SU-DHL-6 (cell line): ENCODE data around the gene MAP2K3.

Experiments
- H2AFZ ChIP-seq: fragments of 200-600 bp; sonication (generic); 2 replicates; pipeline ENCODE4 v1.6.1; 2014; ENCODE audit warnings: low read depth, mild to moderate bottlenecking, moderate library complexity, mixed read lengths, antibody characterized with exemption, low read length; ENCODE audit not compliant: severe bottlenecking
- H3F3A ChIP-seq: fragments of 200-600 bp; shearing (Covaris generic); 2 replicates; pipeline ENCODE4 v1.6.0; 2016; ENCODE audit warnings: antibody characterized with exemption, mild to moderate bottlenecking; ENCODE audit not compliant: insufficient read depth
- H3K27ac ChIP-seq: fragments of 200-600 bp; sonication (generic); 2 replicates; pipeline ENCODE4 v1.5.1; 2016; ENCODE audit warnings: low read depth, mild to moderate bottlenecking, low read length, moderate library complexity, mixed read lengths
- H3K27me3 ChIP-seq: fragments of 200-600 bp; sonication (generic), shearing (Covaris generic); 2 replicates; pipeline ENCODE4 v1.6.0; 2014; ENCODE audit warnings: mild to moderate bottlenecking, low read length
- H3K36me3 ChIP-seq: fragments of 200-600 bp; sonication (generic); 2 replicates; pipeline ENCODE4 v1.6.1; 2014; ENCODE audit warnings: mild to moderate bottlenecking, low read length, mixed read lengths
- H3K4me2 ChIP-seq: fragments of 300-600, 200-600 bp; shearing (Covaris generic), sonication (generic); 2 replicates; pipeline ENCODE4 v1.6.0; 2014; ENCODE audit warnings: low read length, low read depth, mild to moderate bottlenecking; ENCODE audit not compliant: poor library complexity, severe bottlenecking
- H3K4me3 ChIP-seq: fragments of 200-600 bp; sonication (generic); 2 replicates; pipeline ENCODE4 v1.5.1; 2014; ENCODE audit warnings: antibody characterized with exemption, low read length, mild to moderate bottlenecking, mixed read lengths; ENCODE audit not compliant: insufficient read depth, poor library complexity, severe bottlenecking
- H3K79me2 ChIP-seq: fragments of 200-600 bp; sonication (generic); 2 replicates; pipeline ENCODE4 v1.6.1; 2014; ENCODE audit warnings: mild to moderate bottlenecking, low read length, moderate library complexity; ENCODE audit not compliant: insufficient read depth
- H3K9ac ChIP-seq: fragments of 200-600 bp; sonication (generic); 2 replicates; pipeline ENCODE4 v1.7.0; 2014; ENCODE audit warnings: mild to moderate bottlenecking, low read length
- H3K9me2 ChIP-seq: fragments of 200-600 bp; sonication (generic); replicated peaks from 2 replicates; pipeline ENCODE4 v1.6.1; 2014; ENCODE audit warnings: low read length; ENCODE audit not compliant: insufficient read depth
- H3K9me3 ChIP-seq: fragments of 200-600 bp; sonication (generic); 2 replicates; pipeline ENCODE4 v1.6.1; 2014; ENCODE audit warnings: low read length, mixed read lengths; ENCODE audit not compliant: insufficient read depth
- H4K20me1 ChIP-seq: fragments of 200-600 bp; sonication (generic); 2 replicates; pipeline ENCODE4 v1.6.1; 2014; ENCODE audit warnings: low read depth, mild to moderate bottlenecking, antibody characterized with exemption, low read length, moderate library complexity, mixed read lengths
- CTCF ChIP-seq: fragments of 200-600 bp; sonication (generic); IDR thresholded peaks from one replicate; pipeline ENCODE4 v1.5.1; 2017; ENCODE audit warnings: antibody characterized with exemption, mild to moderate bottlenecking, low read length, moderate library complexity; ENCODE audit not compliant: insufficient read depth, poor library complexity, severe bottlenecking
- EZH2phosphoT487 ChIP-seq: fragments of 200-600 bp; sonication (generic), shearing (Covaris generic); conservative IDR thresholded peaks from 2 replicates; pipeline ENCODE4 v1.6.1; 2018; ENCODE audit warnings: mild to moderate bottlenecking, antibody characterized with exemption, low read length, moderate library complexity, mixed read lengths

Gene MAP2K3

GRCh38 chr17:21286909-21287702, 2.6 kb downstream of the MAP2K3 start:
- H3K9ac ChIP-seq = peak overlapping the region; percentile 74
- H4K20me1 ChIP-seq = no peaks in the 10 kb centered on the region

GRCh38 chr17:21287703-21288449, 3.4 kb downstream of the MAP2K3 start:
- peak overlapping the region; percentile 74 for H3K9ac ChIP-seq
- peak overlapping the region; percentile 92 for H3K4me2 ChIP-seq

More at GRCh38 chr17:21286909-21287702, 2.6 kb downstream of the MAP2K3 start:
- H3F3A ChIP-seq = peaks cover 26% of the 10 kb centered on the region
- H3K27ac ChIP-seq = peak overlapping the region; percentile 95
- no peaks in the 10 kb centered on the region for H3K36me3 ChIP-seq
- no peak for TF ChIP-seq EZH2phosphoT487
- TF ChIP-seq CTCF = no peak
- H3K9me3 ChIP-seq = no peaks in the 10 kb centered on the region
- no peak overlapping the region for H2AFZ ChIP-seq
- no peaks in the 10 kb centered on the region for H3K9me2 ChIP-seq
- H3K4me3 ChIP-seq = peak overlapping the region; percentile 78
- H3K4me2 ChIP-seq = peak overlapping the region; percentile 92
- no peaks in the 10 kb centered on the region for H3K27me3 ChIP-seq
- peaks cover 59% of the 10 kb centered on the region for H3K79me2 ChIP-seq

GRCh38 chr17:21288571-21289017, 4.1 kb downstream of the MAP2K3 start:
- Histone ChIP-seq H3K9me3 (no peaks in the 10 kb centered on the region), H3K27ac (peak overlapping the region; percentile 95), H4K20me1 (no peaks in the 10 kb centered on the region), H3K4me3 (peak overlapping the region; percentile 20), H3K9ac (peak overlapping the region; percentile 74), H3K27me3 (no peaks in the 10 kb centered on the region), H3K4me2 (peak overlapping the region; percentile 92), H2AFZ (no peak overlapping the region), H3K9me2 (no peaks in the 10 kb centered on the region), H3K79me2 (peaks cover 67% of the 10 kb centered on the region), H3F3A (peaks cover 26% of the 10 kb centered on the region), H3K36me3 (no peaks in the 10 kb centered on the region)
- no peak for TF ChIP-seq CTCF
- no peak for TF ChIP-seq EZH2phosphoT487

More at GRCh38 chr17:21287703-21288449, 3.4 kb downstream of the MAP2K3 start:
- Histone ChIP-seq H3K9me2 (no peaks in the 10 kb centered on the region), H4K20me1 (no peaks in the 10 kb centered on the region), H3K27ac (peak overlapping the region; percentile 95), H2AFZ (peak overlapping the region; percentile 7), H3K27me3 (no peaks in the 10 kb centered on the region), H3K36me3 (no peaks in the 10 kb centered on the region), H3F3A (peaks cover 26% of the 10 kb centered on the region), H3K9me3 (no peaks in the 10 kb centered on the region), H3K79me2 (peaks cover 63% of the 10 kb centered on the region), H3K4me3 (peak overlapping the region; percentile 78)
- no peak for TF ChIP-seq CTCF
- TF ChIP-seq EZH2phosphoT487 = no peak
